ENCODE results near the gene ENTPD2. TPM values are rescaled to one million over a fixed set of nuclear protein-coding genes. Genes with fewer than 3 reads are reported as not detected.

Gene ENTPD2
- total and polyA plus RNA-seq, 4 donors, result 0.09 to 0.40 (median 0.21) TPM

- Histone ChIP-seq H3K9me3 (ENCODE audit: control insufficient read depth in 4 of 4, low read length in 3 of 4) (no peaks in the 10 kb centered on the region), H3K4me1 (ENCODE audit: control insufficient read depth in 4 of 4, insufficient read depth in 4 of 4, low read length in 3 of 4) (peaks cover 0 to 15% (median 12%) of the 10 kb centered on the region in 4 donors), H3K36me3 (ENCODE audit: control insufficient read depth in 4 of 4, insufficient read depth in 3 of 4, low read depth in 1 of 4, low read length in 3 of 4) (peaks cover 0 to 2% (median 0%) of the 10 kb centered on the region in 4 donors), H3K9ac (ENCODE audit: low read depth in 1 of 2, low read length in 2 of 2) (no peak overlapping the region), H3K27ac (ENCODE audit: low read depth in 1 of 2, low read length in 2 of 2) (no peak overlapping the region), H3K4me3 (ENCODE audit: low read depth in 1 of 3, low read length in 3 of 3) (no peak overlapping the region), H3K27me3 (ENCODE audit: control insufficient read depth in 4 of 4, insufficient read depth in 4 of 4, low read length in 3 of 4) (peaks cover 0 to 6% (median 3%) of the 10 kb centered on the region in 4 donors)
- WGBS, result 59% methylated on average over 13 of the region's 13 CpGs
- TF ChIP-seq HNF4A (conservative IDR thresholded peaks at IDR 0.05), result no peak
- DNase-seq (ENCODE audit: low spot score), result no peak
These were observed 25.5 kb upstream of the ENTPD2 start for GRCh38 chr9:137079401-137079787.

DNA sequence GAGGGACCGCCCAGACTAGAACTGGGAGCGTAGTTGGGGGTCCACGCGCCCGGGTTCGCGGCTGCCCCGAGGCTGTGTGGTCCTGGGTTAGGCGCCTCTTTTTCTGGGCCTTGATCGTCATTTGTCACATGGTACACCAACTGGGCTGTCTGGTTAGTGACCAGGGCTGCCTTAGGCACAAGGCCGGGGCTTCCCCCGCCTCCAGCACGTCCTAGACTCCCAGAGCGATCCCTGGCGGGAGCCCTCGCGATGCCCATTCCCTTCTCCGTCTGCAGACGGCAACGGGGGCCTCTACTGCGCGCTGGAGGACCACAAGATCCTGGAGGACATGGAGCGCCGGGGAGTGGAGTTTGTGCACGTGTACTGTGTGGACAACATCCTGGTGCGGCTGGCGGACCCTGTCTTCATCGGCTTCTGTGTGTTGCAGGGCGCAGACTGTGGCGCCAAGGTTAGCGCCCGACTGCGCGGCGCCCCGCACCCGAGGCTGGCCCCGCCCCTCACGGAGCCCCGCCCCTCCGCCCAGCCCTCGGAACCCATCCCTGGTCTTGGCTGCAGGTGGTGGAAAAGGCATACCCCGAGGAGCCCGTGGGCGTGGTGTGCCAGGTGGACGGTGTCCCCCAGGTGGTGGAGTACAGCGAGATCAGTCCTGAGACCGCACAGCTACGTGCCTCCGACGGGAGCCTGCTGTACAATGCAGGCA lies 25.0 kb upstream of the ENTPD2 start:
- WGBS, result 36% methylated on average over 51 of the region's 51 CpGs
- peaks cover 0 to 2% (median 0%) of the 10 kb centered on the region in 4 donors for H3K36me3 ChIP-seq (ENCODE audit: control insufficient read depth in 4 of 4, insufficient read depth in 3 of 4, low read depth in 1 of 4, low read length in 3 of 4)
- H3K4me1 ChIP-seq (ENCODE audit: control insufficient read depth in 4 of 4, insufficient read depth in 4 of 4, low read length in 3 of 4), result peaks cover 0 to 15% (median 12%) of the 10 kb centered on the region in 4 donors
- H3K4me3 ChIP-seq (ENCODE audit: low read depth in 1 of 3, low read length in 3 of 3), result peak overlapping the region in 1 of 3 donors; percentile 58
- no peak overlapping the region for H3K27ac ChIP-seq (ENCODE audit: low read depth in 1 of 2, low read length in 2 of 2)
- H3K9me3 ChIP-seq (ENCODE audit: control insufficient read depth in 4 of 4, low read length in 3 of 4), result no peaks in the 10 kb centered on the region
- H3K9ac ChIP-seq (ENCODE audit: low read depth in 1 of 2, low read length in 2 of 2), result no peak overlapping the region
- no peak for TF ChIP-seq JUND (IDR thresholded peaks at IDR 0.05)
- TF ChIP-seq REST (IDR thresholded peaks at IDR 0.05), result no peak
- TF ChIP-seq FOXA2 (IDR thresholded peaks at IDR 0.05), result no peak
- TF ChIP-seq EGR1 (IDR thresholded peaks at IDR 0.05; ENCODE audit: low read depth in 2 of 2), result no peak
- TF ChIP-seq, protein P1, sequence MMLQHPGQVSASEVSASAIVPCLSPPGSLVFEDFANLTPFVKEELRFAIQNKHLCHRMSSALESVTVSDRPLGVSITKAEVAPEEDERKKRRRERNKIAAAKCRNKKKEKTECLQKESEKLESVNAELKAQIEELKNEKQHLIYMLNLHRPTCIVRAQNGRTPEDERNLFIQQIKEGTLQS (IDR thresholded peaks at IDR 0.05), result no peak
- no peak for TF ChIP-seq YY1 (IDR thresholded peaks at IDR 0.05)
- TF ChIP-seq RAD21 (IDR thresholded peaks at IDR 0.05), result no peak
- TF ChIP-seq FOXA1 (IDR thresholded peaks at IDR 0.05), result no peak
- TF ChIP-seq, protein P2, sequence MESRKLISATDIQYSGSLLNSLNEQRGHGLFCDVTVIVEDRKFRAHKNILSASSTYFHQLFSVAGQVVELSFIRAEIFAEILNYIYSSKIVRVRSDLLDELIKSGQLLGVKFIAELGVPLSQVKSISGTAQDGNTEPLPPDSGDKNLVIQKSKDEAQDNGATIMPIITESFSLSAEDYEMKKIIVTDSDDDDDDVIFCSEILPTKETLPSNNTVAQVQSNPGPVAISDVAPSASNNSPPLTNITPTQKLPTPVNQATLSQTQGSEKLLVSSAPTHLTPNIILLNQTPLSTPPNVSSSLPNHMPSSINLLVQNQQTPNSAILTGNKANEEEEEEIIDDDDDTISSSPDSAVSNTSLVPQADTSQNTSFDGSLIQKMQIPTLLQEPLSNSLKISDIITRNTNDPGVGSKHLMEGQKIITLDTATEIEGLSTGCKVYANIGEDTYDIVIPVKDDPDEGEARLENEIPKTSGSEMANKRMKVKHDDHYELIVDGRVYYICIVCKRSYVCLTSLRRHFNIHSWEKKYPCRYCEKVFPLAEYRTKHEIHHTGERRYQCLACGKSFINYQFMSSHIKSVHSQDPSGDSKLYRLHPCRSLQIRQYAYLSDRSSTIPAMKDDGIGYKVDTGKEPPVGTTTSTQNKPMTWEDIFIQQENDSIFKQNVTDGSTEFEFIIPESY (IDR thresholded peaks at IDR 0.05), result no peak
- TF ChIP-seq CTCF (IDR thresholded peaks at IDR 0.05; ENCODE audit: low read depth, low read length, missing input control), result no peak
- no peak for TF ChIP-seq HNF4A (conservative IDR thresholded peaks at IDR 0.05)
- TF ChIP-seq GABPA (IDR thresholded peaks at IDR 0.05 in 1 of 2, conservative IDR thresholded peaks at IDR 0.05 in 1 of 2), result no peak
- no peak for TF ChIP-seq SP1 (IDR thresholded peaks at IDR 0.05)
- TF ChIP-seq RXRA (IDR thresholded peaks at IDR 0.05), result no peak
- no peak for DNase-seq (ENCODE audit: low spot score)
- peaks cover 0 to 6% (median 3%) of the 10 kb centered on the region in 4 donors for H3K27me3 ChIP-seq (ENCODE audit: control insufficient read depth in 4 of 4, insufficient read depth in 4 of 4, low read length in 3 of 4)
